Measurements from ENCODE around the gene SLC22A4.

DNA sequence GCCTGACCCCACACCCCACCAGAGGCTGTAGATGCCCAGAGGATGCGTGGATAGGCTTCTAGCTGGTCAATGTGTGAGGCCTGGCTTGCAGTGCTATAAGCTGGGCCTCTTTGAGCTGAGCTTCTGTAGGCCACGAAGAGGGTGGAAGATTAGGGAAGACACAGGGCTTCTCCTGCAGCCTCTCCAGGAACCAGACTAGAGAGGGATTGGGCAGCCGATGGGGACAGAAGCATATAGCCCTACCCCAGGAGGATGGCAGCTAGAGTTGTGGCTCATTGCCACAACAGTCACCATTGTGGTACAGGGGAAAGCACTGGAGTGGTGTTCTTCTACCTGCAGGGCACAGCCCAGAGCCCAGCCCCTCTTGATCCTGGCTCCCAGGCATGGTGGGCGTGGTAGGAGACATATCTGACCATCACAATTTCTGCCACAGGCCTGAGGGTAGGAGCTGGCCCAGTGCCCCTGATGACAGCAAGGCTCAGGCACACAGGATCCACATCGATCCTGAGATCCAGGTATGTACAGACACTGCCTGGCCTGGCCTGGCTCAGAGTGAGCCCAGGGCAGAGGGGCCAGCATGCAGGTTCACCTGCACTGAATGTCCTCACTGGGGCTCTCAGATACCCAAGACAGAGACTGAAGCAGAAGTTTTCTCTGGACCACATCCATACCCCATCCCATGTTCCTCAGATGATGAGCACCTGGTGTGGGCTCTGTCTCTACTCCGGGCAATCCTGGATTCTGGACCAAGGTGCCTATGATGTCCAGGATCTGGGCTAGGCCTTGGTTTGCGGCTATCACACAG is 28.0 kb upstream of the SLC22A4 start:
- no peak for TF ChIP-seq POLR2A (IDR thresholded peaks at IDR 0.05)
- TF ChIP-seq CTCF (IDR thresholded peaks at IDR 0.05), result no peak
